Amniotic epithelial cell (primary cell): ENCODE data around the gene RAMP1.

ENCODE experiments used
- DNase-seq: peaks from one replicate; pipeline ENCODE4 v3.0.0-alpha.2; 2010; ENCODE audit warnings: low read depth

RAMP1 gene

GRCh38 chr2:237876951-237877491 lies 17.6 kb downstream of the RAMP1 start:
- DNase-seq: no peak

- DNase-seq: no peak
Measured at GRCh38 chr2:237877576-237878307, 18.3 kb downstream of the RAMP1 start.

GRCh38 chr2:237878321-237879057 lies 19.1 kb downstream of the RAMP1 start:
- DNase-seq: no peak

DNA sequence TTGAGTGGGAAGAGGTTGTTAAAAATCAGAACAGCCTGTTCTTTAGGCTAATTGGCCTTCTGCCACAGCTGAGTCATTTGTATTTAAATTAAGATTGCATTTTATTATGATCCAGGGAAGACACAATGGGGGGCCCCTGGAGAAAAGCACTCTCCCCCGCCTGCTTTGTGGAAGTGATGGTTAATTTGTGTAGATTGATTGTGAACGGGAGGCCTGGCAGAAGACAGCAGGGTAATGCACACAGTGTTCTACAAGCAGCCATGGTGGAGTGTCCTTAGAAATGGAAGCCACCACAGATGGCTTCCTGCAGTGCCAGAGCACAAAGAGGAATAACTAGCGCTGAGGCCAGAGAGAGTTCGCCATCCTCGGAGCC lies 19.6 kb downstream of the RAMP1 start:
- peak; percentile 69 for DNase-seq

- no peak for DNase-seq
Measured at GRCh38 chr2:237879991-237880560, 20.7 kb downstream of the RAMP1 start.

- no peak for DNase-seq
Measured at GRCh38 chr2:237882510-237883481, 23.4 kb downstream of the RAMP1 start.

DNA sequence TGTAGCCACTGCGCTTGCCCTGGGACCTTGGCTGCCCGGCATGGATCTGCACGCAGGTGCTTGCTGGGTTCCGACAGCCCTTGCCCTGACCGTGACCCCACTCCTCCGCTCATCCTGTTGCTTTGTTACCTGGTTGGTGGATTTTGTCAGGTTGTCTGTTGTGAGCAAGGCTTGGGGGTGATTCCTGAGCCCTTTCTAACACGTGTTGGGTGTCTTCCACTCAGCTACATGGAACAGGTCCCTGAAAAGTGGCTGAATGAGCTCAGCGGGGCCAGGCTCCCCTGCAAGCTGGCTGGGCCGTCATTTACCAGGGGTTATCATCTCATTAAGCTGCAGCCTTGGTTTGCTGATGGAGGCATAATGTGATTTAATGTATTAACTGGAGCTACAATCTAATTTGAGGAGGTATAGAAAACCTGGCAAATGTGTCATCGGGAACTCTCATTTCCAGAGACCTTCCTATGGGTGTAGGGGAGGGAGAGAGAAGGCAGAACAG lies 24.6 kb downstream of the RAMP1 start:
- DNase-seq: no peak

GRCh38 chr2:237884681-237885080 lies 25.3 kb downstream of the RAMP1 start:
- no peak for DNase-seq

DNA sequence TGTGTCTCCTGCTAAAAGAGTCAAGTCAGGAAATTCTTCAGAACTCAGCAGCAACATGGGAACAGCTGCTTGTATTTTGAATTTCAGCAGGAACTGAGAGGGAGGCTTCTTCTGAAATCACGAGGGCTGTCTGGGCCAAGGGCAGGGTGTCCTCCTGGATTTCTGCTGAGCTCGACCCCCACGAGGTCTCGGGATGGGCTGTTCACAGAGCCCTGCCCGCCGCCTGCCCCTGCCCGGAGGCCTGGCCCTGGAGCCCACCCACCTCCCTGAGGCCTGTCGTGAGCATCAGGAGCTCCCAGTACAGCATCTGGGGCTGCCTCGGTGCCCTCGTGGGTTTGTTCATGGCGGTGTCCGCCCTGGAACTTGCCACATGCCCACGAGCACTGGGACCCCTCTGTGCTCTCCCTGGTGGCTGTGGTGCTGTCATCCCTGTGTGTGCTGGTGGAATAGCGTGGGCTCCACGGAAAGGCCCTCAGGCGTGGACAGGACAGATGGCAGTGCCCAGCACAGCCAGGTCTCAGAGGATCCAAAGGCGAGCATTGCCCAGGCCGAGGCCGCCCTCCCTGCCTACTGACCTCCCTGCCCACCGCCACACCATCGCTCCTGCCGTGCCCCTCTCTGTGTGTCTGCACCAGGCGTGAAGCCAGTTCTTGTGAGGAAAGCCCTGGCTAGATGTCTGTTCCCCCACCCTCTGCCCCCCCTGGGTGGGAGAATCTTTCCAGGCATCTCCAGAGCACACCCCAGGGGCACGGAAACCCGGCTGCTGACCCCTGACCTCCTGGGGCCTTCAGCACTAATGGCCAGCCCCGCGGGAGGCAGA lies 25.9 kb downstream of the RAMP1 start:
- DNase-seq: no peak

GRCh38 chr2:237885931-237886684 lies 26.7 kb downstream of the RAMP1 start:
- peak; percentile 84 for DNase-seq

DNA sequence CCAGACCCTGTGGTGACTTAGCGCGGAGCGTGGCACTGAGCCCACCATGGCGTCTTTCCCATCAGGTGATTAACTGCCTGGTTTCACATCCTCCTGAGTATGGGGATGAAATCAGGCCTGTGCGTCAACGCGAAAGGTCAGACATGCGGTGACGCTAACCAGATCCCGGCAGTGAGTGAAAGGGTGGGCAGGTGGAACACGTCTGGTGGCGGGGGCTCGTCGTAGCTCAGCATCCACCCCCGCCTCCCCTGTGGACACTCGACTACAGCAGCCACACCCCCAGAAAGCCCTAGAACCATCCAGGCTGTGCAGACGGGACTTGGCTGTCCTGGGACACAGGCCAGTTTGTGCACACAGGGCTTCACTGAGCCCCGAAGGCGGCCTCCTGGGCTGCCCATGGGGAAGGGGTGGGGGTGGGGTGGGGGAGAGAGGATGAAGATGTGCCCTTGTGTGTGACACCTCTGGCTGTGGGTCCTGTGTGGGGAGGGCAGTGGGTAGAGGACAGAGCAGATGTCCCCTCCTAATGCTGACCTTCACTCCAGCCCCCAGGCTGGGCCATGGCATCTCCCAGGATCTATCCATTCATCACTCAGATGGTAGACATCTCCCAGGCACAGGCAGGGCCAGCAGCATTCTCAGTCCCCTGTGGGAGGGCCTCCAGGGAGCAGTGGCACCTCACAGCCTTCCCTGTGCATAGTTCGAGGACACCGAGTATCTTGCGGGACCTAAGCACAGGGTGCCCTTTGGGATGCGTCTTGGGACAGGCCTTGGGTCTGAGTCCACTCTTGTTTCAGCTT lies 27.5 kb downstream of the RAMP1 start:
- DNase-seq: peak; percentile 96

DNA sequence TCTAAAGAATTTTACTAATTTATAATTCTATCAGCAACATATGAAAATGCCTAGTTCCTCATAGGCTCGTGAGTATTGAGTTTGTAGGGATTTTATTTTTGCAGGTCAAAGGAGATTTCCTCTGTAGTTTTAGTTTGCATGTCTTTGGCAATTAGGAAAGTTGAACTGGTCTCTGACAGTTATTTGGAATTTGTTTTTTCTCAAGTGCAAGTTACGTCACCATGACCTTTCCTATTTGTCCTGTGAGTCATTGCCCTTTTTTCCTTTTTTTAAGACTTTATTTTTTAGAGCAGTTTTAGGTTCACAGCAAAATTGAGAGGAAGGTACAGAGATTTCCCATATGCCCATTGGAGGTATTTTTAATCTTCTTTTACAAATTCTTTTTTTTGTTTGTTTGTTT lies 29.0 kb downstream of the RAMP1 start:
- peak; percentile 77 for DNase-seq

DNA sequence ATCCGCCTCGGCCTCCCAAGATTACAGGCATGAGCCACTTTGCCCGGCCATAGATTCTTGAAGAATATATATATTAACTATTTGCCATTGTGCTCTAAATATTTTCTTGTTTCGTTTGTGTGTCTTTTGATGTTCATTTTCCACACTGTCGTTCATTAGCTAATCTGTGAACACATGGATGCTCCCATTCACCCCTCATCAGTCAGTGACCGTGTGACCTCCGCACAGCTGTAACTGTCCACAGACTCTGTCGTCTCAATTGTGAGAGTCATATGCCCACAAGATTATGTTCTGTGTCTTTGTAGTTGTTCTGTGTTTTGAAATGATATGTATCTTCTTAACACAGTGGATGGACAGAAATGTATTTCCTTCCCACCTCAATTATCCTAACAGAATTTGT lies 29.6 kb downstream of the RAMP1 start:
- no peak for DNase-seq

DNA sequence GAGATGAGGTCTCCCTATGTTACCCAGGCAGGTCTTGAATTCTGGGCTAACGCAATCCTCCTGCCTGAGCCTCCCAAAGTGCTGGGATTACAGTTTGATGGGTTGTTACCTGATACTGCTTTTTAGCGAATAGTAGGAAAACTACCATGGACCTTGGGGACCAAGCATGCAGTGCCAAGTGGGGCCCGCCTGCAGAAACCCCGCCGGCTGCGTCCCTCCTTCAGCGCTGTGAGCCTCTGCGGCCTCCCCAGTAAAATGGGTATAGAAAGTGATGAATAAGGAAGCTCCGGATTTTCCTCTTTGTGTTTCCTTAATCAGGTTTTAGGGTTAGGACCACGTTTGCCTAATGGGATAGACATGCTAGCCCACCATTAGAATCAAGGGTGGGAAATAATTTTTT lies 30.4 kb downstream of the RAMP1 start:
- DNase-seq: no peak

DNA sequence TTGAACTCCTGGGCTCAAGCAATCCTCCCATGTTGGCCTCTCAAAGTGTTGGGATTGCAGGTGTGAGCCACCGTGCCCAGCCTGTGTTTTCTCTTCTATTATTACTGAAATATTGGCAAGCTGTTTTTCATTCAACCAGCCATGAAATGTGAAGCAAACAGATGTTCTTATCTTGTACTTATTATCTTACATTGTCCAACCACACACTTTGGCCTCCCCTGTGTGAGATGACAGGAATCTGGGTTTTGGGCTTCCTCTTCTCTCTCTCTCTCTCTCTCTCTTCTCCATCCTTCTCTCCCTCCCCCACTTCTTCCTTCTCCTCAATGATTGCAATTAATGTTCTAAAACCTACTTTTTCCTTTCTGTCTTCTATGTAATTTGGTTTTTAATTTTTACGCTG lies 33.1 kb downstream of the RAMP1 start:
- DNase-seq: peak; percentile 46

GRCh38 chr2:237892984-237893595 lies 33.7 kb downstream of the RAMP1 start:
- no peak for DNase-seq

GRCh38 chr2:237894396-237894979 lies 35.1 kb downstream of the RAMP1 start:
- DNase-seq: no peak

- no peak for DNase-seq
Measured at GRCh38 chr2:237894986-237895543, 35.6 kb downstream of the RAMP1 start.
